Epithelial cell of proximal tubule (primary cell): ENCODE data around the gene PLEKHG3. TPM values are rescaled to one million over a fixed set of nuclear protein-coding genes. Genes with fewer than 3 reads are reported as not detected.

Experiments used
- DNase-seq: peaks from one replicate; pipeline ENCODE4 v3.0.0-alpha.2; 2011; ENCODE audit warnings: low read depth
- H3K4me3 ChIP-seq: 2 replicates; pipeline ENCODE4 v1.5.1; 2011; ENCODE audit warnings: low read depth, mild to moderate bottlenecking, low read length
- total RNA-seq: library from RNA; depleted of rRNA; stranded (reverse); fragments of >200 nt; gene quantifications from 2 replicates; pipeline ENCODE4 v1.2.3, GENCODE V29; 2015
- TF ChIP-seq, protein P1 (sequence below): conservative IDR thresholded peaks from 2 replicates; pipeline ENCODE4 v1.5.1; 2012; ENCODE audit warnings: low read depth, mild to moderate bottlenecking, low read length

Gene PLEKHG3
- total RNA-seq, 1 donor from 2014 or later, result 48.1 TPM

DNA sequence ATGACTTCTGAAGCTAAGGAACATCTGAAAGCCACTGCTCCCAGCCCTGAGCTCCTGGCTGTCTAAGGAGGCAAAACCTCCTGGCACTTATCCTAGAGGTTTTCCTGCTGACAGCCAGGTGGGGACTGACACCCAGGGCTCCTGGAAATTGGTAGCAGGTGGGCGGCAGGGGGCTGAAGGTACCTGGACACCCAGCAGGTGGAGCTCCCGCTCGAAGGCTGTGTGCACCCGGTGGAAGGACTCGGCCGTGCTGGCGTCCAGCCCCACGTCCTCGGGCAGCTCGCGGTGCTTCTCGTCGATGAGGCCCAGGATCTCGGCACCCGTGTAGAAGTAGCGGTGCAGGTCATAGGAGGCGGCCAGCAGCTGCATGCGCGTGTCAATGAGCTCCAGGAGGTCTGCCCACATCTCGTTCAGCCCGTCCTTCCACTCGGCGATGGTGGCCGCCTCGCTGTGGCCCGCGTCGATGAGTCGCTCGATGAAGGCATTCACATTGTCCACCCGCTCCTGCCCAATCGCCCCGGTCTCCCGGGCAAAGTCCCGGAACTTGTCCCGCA is 68.2 kb downstream of the PLEKHG3 start:
- H3K4me3 ChIP-seq, result no peak overlapping the region
- DNase-seq, result no peak
- TF ChIP-seq, protein P1, sequence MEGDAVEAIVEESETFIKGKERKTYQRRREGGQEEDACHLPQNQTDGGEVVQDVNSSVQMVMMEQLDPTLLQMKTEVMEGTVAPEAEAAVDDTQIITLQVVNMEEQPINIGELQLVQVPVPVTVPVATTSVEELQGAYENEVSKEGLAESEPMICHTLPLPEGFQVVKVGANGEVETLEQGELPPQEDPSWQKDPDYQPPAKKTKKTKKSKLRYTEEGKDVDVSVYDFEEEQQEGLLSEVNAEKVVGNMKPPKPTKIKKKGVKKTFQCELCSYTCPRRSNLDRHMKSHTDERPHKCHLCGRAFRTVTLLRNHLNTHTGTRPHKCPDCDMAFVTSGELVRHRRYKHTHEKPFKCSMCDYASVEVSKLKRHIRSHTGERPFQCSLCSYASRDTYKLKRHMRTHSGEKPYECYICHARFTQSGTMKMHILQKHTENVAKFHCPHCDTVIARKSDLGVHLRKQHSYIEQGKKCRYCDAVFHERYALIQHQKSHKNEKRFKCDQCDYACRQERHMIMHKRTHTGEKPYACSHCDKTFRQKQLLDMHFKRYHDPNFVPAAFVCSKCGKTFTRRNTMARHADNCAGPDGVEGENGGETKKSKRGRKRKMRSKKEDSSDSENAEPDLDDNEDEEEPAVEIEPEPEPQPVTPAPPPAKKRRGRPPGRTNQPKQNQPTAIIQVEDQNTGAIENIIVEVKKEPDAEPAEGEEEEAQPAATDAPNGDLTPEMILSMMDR, result peak; percentile 30

DNA sequence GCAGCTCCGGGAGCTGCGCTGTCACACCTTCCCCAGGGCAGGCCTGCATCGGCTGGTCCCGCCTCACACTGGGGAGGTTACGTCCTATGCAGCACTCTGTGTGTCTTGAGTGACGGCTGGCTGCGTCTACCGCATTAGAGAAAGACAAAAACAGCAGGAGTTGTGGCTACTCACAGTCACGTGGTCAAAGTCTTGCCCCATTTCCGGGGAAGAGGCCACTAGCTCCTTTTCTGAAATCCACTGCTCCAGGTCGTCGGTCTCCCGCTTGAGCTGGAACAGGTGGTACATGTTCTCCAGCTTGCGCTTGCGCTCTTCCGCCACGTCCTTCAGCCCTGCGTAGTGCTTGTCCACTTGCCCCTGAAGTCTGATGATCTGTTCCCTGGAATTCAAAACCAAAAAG is 68.8 kb downstream of the PLEKHG3 start:
- H3K4me3 ChIP-seq, result no peak overlapping the region
- TF ChIP-seq, protein P1, result no peak
- DNase-seq, result no peak

DNA sequence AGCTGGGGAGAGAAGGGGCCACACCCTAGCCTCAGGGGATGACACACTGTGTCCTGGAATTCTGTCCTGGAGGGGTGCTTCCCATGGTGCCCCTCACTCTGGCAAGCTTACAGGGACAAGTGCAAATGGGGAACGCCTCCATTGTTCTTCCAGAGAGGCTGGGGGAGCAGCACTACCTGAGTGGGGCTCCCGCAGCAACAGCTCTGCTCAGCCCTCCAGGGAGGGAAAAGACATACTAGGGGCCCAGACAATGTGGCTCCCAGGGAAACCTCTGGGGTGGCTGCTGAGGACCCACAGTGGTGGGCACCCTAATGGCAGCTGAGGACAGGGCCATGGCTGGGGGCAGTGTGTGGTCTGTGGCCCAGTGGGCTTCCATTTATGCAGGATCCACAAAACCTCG is 69.4 kb downstream of the PLEKHG3 start:
- TF ChIP-seq, protein P1, result no peak
- no peak overlapping the region for H3K4me3 ChIP-seq
- DNase-seq, result no peak

DNA sequence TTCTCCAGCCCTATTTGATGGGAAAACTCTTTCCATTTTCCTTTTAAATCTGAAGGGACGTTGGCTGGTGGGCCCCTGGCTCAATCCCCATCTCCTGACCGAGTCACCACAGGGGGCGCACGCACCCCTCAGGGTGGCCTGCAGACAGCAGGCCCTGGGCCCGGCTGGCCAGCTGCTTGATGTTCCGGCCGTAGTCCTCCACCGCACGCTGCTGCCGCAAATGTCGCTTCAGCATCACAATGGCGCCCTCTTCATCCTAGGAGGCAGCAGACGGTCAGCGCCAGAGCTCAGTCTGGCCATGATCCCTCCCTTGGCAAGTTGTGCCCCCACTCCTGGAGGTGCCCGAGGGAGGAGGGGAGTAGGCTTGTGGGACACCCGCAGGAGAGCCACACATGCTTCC is 70.0 kb downstream of the PLEKHG3 start:
- TF ChIP-seq, protein P1, result no peak
- H3K4me3 ChIP-seq, result no peak overlapping the region
- DNase-seq, result no peak

DNA sequence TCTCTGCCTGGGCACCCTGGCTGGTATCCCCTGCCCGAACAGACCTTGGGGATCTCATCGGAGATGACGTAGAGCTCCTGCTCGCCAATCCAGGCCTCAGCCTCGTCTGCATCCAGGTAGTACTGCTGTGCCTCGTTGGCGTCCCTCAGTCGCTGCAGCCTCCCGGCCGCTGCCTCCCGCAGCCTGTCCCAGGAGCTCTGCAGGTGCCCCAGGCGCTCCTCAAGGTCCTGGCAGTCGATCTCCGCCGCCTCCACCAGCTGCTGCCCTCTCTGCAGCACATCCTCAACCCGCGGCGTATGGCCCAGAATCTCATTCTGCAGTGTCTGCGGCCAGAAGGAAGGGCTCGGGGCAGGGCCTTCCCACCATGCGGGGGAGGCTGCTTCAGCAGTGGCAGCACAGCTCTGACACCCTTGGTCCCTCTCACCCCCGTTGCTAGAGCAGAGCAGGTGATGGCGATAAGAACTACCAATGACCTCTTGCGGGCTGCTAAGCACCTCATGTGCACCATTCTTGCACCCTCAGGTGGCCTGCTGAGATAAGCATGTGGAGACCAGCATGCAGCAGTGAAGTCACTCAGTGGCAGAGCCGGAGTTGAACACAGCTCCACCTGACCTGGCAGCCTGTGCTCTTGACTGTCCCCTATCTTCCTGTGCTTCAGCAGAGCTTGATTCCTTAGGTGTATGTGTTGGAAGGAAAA is 71.0 kb downstream of the PLEKHG3 start:
- no peak overlapping the region for H3K4me3 ChIP-seq
- no peak for DNase-seq
- TF ChIP-seq, protein P1, result no peak

DNA sequence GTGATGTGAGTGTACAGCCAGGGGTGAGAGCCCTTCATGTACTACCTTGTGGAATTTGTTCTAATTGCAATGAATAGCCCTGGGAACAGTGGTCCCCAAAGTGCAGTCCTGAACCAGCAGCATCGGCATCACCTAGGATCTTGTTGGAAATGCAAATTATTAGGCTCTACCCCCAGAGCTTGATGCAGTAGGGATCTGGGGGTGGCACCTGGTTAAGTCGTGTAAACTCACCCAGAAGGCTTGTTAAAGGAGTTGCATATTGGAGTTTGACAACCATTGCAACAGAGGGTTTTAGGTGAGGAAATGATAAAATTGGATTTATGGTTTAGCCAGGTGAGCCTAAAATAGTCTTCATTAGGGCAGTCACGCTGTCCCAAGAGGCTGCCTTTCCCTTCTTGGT is 73.2 kb downstream of the PLEKHG3 start:
- TF ChIP-seq, protein P1, result no peak
- no peak for DNase-seq
- no peak overlapping the region for H3K4me3 ChIP-seq
